Right lobe of liver (tissue), 4 donors: ENCODE results near the gene OR6C3.

Source experiments
- POLR2A ChIP-seq: fragments of 450-650 bp; IDR thresholded peaks from one replicate; pipeline ENCODE4 v1.6.1; 2017; ENCODE audit warnings: antibody characterized with exemption, mild to moderate bottlenecking
- TF ChIP-seq, protein P1 (sequence below), 4 donors: fragments of 200-600 bp in 3 of 4; fragments of 450-650 bp in 1 of 4; IDR thresholded peaks; one replicate each; pipeline versions ENCODE4 v1.5.1 to v1.8.0; 2016 to 2022; ENCODE audit warnings: antibody characterized with exemption in 4 of 4, mild to moderate bottlenecking in 2 of 4
- donor health status: DM: no; HTN: no; CAD: no.
- donor health status: DM: no; HTN: no; CAD: no.
- donor health status: DM: no; HTN: yes; CAD: no.

DNA sequence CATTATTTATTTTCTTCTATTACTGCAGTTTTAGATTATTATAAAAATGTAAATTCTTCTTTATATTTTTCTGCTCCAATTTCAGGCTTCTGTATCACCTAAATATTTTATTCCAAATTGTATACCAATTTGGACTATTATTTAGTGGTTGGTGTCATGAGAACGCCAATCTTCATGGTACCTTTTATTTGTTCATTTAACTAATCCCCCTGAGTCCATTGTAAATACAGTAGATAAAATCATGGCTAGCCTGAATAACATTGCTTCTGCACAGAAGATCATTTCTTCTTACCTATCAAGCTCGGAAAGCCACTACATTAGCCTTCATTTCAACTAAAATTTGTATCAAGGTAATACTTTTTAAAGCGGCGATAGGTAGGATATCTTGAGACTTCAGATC, 32.1 kb downstream of the OR6C3 start, which contains the start of gene OR6C75:
- TF ChIP-seq, protein P1, sequence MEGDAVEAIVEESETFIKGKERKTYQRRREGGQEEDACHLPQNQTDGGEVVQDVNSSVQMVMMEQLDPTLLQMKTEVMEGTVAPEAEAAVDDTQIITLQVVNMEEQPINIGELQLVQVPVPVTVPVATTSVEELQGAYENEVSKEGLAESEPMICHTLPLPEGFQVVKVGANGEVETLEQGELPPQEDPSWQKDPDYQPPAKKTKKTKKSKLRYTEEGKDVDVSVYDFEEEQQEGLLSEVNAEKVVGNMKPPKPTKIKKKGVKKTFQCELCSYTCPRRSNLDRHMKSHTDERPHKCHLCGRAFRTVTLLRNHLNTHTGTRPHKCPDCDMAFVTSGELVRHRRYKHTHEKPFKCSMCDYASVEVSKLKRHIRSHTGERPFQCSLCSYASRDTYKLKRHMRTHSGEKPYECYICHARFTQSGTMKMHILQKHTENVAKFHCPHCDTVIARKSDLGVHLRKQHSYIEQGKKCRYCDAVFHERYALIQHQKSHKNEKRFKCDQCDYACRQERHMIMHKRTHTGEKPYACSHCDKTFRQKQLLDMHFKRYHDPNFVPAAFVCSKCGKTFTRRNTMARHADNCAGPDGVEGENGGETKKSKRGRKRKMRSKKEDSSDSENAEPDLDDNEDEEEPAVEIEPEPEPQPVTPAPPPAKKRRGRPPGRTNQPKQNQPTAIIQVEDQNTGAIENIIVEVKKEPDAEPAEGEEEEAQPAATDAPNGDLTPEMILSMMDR (IDR thresholded peaks at IDR 0.05): no peak
- TF ChIP-seq POLR2A: no peak
